Smooth muscle cell (in vitro differentiated cells): ENCODE results near the gene PDE6A. TPM values are rescaled to one million over a fixed set of nuclear protein-coding genes. Genes with fewer than 3 reads are reported as not detected.
A peak's percentile ranks its signal among the peaks of the same experiment; 100 is the strongest.

Experiments used
- DNase-seq: peaks from one replicate; lab custom pipeline; 2025; ENCODE audit not compliant: unreplicated experiment; lab: John Stamatoyannopoulos, UW
- H2AFZ ChIP-seq: fragments of 200-600 bp; sonication (generic); 2 replicates; pipeline ENCODE4 v1.6.0; 2016; ENCODE audit warnings: antibody characterized with exemption, low read depth, mild to moderate bottlenecking
- H3F3A ChIP-seq: fragments of 200-600 bp; sonication (generic); 2 replicates; pipeline ENCODE4 v1.6.0; 2017; ENCODE audit warnings: antibody characterized with exemption, low read depth
- H3K27ac ChIP-seq: fragments of 200-600 bp; sonication (generic); 2 replicates; pipeline ENCODE4 v1.5.1; 2016; ENCODE audit warnings: low read depth, mild to moderate bottlenecking
- H3K27me3 ChIP-seq: fragments of 200-600 bp; sonication (generic); 2 replicates; pipeline ENCODE4 v1.6.1; 2016; ENCODE audit warnings: low read depth, mild to moderate bottlenecking
- H3K36me3 ChIP-seq: fragments of 200-600 bp; sonication (generic); 2 replicates; pipeline ENCODE4 v1.5.1; 2016; ENCODE audit warnings: low read depth
- H3K4me1 ChIP-seq: fragments of 200-600 bp; sonication (generic); 2 replicates; pipeline ENCODE4 v1.5.1; 2016; ENCODE audit warnings: low read depth
- H3K4me2 ChIP-seq: fragments of 200-600 bp; sonication (generic); 2 replicates; pipeline ENCODE4 v1.6.0; 2016; ENCODE audit warnings: mild to moderate bottlenecking
- H3K4me3 ChIP-seq: fragments of 200-600 bp; sonication (generic); 2 replicates; pipeline ENCODE4 v1.5.1; 2016; ENCODE audit warnings: mild to moderate bottlenecking
- H3K79me2 ChIP-seq: fragments of 200-600 bp; sonication (generic); 2 replicates; pipeline ENCODE4 v1.6.0; 2016; ENCODE audit warnings: low read depth, mild to moderate bottlenecking
- H3K9ac ChIP-seq: fragments of 200-600 bp; sonication (generic); 2 replicates; pipeline ENCODE4 v1.6.0; 2016; ENCODE audit warnings: low read depth
- H3K9me3 ChIP-seq: fragments of 200-600 bp; sonication (generic); replicated peaks from 2 replicates; pipeline ENCODE4 v1.5.1; 2016; ENCODE audit warnings: low read depth
- H4K20me1 ChIP-seq: fragments of 200-600 bp; sonication (generic); 2 replicates; pipeline ENCODE4 v1.6.0; 2016; ENCODE audit warnings: low read depth
- CTCF ChIP-seq: fragments of 200-600 bp; sonication (generic); IDR thresholded peaks from 2 replicates; pipeline ENCODE4 v1.5.1; 2017; ENCODE audit warnings: borderline replicate concordance, mild to moderate bottlenecking, antibody characterized with exemption; ENCODE audit not compliant: insufficient read depth, poor library complexity, severe bottlenecking
- WGBS: methylation state at CpG from one replicate; pipeline ENCODE4 v1.1.7; 2016; ENCODE audit warnings: low lambda C conversion rate; 5-methylcytosine and 5-hydroxymethylcytosine counted together
- polyA plus RNA-seq: library from polyadenylated mRNA; unstranded; fragments of >200 nt; fragmentation: Nextera tagmentation; extraction: Ambion mirVana; gene quantifications from 2 replicates; pipeline ENCODE4 v1.2.1, GENCODE V29; 2016
- total RNA-seq: library from RNA; depleted of rRNA; stranded (reverse); fragments of >200 nt; gene quantifications from 2 replicates; pipeline ENCODE4 v1.2.3, GENCODE V29; 2014

PDE6A gene
- total and polyA plus RNA-seq, 2 experiments from 2014 or later, result 0.05 TPM; not detected in 1

- no peaks in the 10 kb centered on the region for H3K9me3 ChIP-seq
- TF ChIP-seq CTCF, result no peak
- no peak overlapping the region for H3K4me2 ChIP-seq
- H3K4me3 ChIP-seq, result no peak overlapping the region
- no peak overlapping the region for H3K27ac ChIP-seq
- H3K27me3 ChIP-seq, result no peaks in the 10 kb centered on the region
- no peak overlapping the region for H3K9ac ChIP-seq
- H3K79me2 ChIP-seq, result no peaks in the 10 kb centered on the region
- no peaks in the 10 kb centered on the region for H4K20me1 ChIP-seq
- H3F3A ChIP-seq, result no peaks in the 10 kb centered on the region
- no peak overlapping the region for H2AFZ ChIP-seq
- DNase-seq, result no peak
- no peaks in the 10 kb centered on the region for H3K36me3 ChIP-seq
- WGBS, result 78% methylated on average over 1 of the region's 1 CpG
- H3K4me1 ChIP-seq, result no peaks in the 10 kb centered on the region
Measured at GRCh38 chr5:149894237-149894636, 50.4 kb downstream of the PDE6A start.

DNA sequence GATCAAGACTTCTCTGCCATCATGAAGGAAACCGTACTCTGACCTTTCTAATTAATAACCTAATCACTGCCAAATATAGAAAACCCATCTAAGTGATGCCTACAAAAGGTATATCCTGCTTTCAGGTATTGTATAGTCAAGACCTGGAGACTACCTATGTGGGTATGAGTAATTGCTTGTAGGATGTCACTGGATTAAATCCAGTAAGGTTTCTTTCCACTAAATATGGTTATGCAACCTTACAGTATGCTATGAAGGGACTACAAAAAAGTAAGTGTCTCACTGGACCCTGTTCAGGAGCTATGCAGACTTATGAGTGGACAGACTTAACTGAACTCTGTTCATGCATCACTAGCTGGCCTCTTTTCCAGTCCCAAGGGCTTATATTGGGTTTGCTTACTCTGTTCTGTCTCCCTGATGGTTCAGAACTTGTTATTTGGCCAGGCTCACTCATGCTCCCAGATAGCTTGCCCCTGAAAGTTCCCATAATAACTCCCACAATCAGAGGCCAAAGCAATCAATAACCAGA lies 51.1 kb downstream of the PDE6A start:
- Histone ChIP-seq H3K4me1 (no peaks in the 10 kb centered on the region), H3F3A (no peaks in the 10 kb centered on the region), H3K79me2 (no peaks in the 10 kb centered on the region), H4K20me1 (no peaks in the 10 kb centered on the region), H3K36me3 (no peaks in the 10 kb centered on the region), H3K4me3 (no peak overlapping the region), H3K27me3 (no peaks in the 10 kb centered on the region), H3K4me2 (no peak overlapping the region), H2AFZ (no peak overlapping the region), H3K27ac (no peak overlapping the region), H3K9ac (no peak overlapping the region), H3K9me3 (no peaks in the 10 kb centered on the region)
- TF ChIP-seq CTCF, result no peak
- 88% methylated on average over 1 of the region's 1 CpG for WGBS
- DNase-seq, result no peak

- Histone ChIP-seq H3K4me3 (no peak overlapping the region), H2AFZ (no peak overlapping the region), H4K20me1 (no peaks in the 10 kb centered on the region), H3K79me2 (no peaks in the 10 kb centered on the region), H3K27ac (no peak overlapping the region), H3K9me3 (no peaks in the 10 kb centered on the region), H3K4me1 (no peaks in the 10 kb centered on the region), H3F3A (no peaks in the 10 kb centered on the region), H3K4me2 (no peak overlapping the region), H3K36me3 (no peaks in the 10 kb centered on the region), H3K27me3 (no peaks in the 10 kb centered on the region), H3K9ac (no peak overlapping the region)
- no peak for DNase-seq
- TF ChIP-seq CTCF, result no peak
- 93% methylated on average over 5 of the region's 5 CpGs for WGBS
Measured at GRCh38 chr5:149892594-149892993, 52.0 kb downstream of the PDE6A start.

- Histone ChIP-seq H3K9me3 (no peaks in the 10 kb centered on the region), H3F3A (no peaks in the 10 kb centered on the region), H3K27me3 (no peaks in the 10 kb centered on the region), H3K4me3 (no peak overlapping the region), H3K79me2 (no peaks in the 10 kb centered on the region), H3K4me1 (no peaks in the 10 kb centered on the region), H3K36me3 (no peaks in the 10 kb centered on the region), H4K20me1 (no peaks in the 10 kb centered on the region), H3K9ac (no peak overlapping the region), H3K27ac (no peak overlapping the region), H2AFZ (no peak overlapping the region), H3K4me2 (peak overlapping the region; percentile 40)
- no peak for DNase-seq
- WGBS, result 93% methylated on average over 1 of the region's 1 CpG
- TF ChIP-seq CTCF, result no peak
Measured at GRCh38 chr5:149888280-149888679, 56.3 kb downstream of the PDE6A start.
